ENCODE measurements around the gene TTLL5.
A peak's percentile ranks its signal among the peaks of the same experiment; 100 is the strongest.

TTLL5 gene

DNA sequence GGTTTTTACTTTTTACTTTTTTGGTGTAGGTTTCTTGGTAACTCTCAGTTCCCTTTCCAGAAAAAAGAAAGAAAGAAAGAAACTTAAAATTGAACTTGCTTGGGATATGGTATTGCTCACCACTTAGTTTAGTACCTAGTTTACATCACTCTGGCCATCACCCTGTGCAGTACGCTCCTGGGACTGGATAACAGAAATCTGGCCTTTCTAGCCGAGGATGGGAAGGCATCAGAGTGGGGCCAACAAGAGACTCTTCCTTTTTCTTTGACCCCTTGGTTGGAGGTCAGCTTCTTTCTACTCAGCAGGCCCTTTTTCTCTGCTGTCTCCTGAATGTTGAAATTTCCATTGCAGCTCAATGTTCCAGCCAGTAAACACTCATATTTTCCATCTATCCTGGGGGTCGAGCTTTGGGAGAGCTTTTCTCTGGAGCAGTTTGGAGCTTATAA is 164.1 kb downstream of the TTLL5 start (continued):
- TF ChIP-seq, protein P1, sequence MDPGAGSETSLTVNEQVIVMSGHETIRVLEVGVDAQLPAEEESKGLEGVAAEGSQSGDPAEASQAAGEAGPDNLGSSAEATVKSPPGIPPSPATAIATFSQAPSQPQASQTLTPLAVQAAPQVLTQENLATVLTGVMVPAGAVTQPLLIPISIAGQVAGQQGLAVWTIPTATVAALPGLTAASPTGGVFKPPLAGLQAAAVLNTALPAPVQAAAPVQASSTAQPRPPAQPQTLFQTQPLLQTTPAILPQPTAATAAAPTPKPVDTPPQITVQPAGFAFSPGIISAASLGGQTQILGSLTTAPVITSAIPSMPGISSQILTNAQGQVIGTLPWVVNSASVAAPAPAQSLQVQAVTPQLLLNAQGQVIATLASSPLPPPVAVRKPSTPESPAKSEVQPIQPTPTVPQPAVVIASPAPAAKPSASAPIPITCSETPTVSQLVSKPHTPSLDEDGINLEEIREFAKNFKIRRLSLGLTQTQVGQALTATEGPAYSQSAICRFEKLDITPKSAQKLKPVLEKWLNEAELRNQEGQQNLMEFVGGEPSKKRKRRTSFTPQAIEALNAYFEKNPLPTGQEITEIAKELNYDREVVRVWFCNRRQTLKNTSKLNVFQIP (CRISPR knock-in tag; IDR thresholded peaks at IDR 0.05; ENCODE audit: borderline replicate concordance, low read depth), result no peak
- TF ChIP-seq PPARA (CRISPR knock-in tag; IDR thresholded peaks at IDR 0.05; ENCODE audit: borderline replicate concordance) (no peak), RARB (CRISPR knock-in tag; IDR thresholded peaks at IDR 0.05) (no peak)

DNA sequence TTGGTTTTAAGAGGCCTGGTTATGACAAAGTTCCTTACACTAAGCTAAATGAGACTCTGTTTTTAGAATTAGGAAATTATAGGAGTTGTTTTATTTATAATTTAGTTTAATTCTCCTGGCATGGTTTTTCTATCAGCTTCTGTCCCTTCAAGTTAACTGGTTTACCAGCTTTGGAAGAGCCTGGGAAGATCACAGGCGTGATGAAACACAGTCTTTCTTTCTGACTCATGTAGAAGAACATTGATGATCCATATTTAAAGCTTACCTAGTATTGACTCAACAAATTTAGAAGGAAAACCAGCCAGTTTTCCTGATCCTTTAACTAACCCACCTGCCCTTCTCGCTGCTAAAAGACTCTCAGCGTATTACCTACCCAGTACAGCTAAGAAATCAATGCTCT is 165.6 kb downstream of the TTLL5 start:
- ATAC-seq, result no peak
- TF ChIP-seq ZFP3 (CRISPR knock-in tag; IDR thresholded peaks at IDR 0.05) (no peak), ZNF70 (CRISPR knock-in tag; IDR thresholded peaks at IDR 0.05) (no peak), PPARA (CRISPR knock-in tag; IDR thresholded peaks at IDR 0.05; ENCODE audit: borderline replicate concordance) (no peak)

DNA sequence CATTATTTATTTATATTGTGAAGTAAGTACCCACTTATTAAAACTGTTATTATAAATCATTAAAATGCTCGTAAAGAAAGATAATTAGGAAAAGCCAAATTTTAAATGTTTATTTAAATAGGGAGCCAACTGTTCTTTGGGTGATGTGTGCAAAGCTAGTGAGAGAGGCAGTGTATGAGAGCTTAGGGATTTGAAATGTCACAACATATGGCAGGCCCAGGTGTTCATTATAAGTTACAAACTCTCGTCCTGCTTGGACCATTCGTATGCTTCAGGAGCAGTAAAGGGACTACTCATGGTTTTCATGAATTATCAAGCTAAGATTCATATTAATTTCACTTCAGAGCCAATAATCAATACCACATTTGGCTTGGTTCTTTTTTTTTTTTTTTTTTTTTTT is 166.3 kb downstream of the TTLL5 start:
- no peak for TF ChIP-seq ZNF565 (CRISPR knock-in tag; conservative IDR thresholded peaks at IDR 0.05; ENCODE audit: low read depth)
- no peak for TF ChIP-seq RARB (CRISPR knock-in tag; IDR thresholded peaks at IDR 0.05)
- no peak for TF ChIP-seq ARNTL (CRISPR knock-in tag; IDR thresholded peaks at IDR 0.05; ENCODE audit: borderline replicate concordance, low read depth)
- no peak for TF ChIP-seq TCF4 (CRISPR knock-in tag; IDR thresholded peaks at IDR 0.05; ENCODE audit: borderline replicate concordance)
- TF ChIP-seq PPARA (CRISPR knock-in tag; IDR thresholded peaks at IDR 0.05; ENCODE audit: borderline replicate concordance), result no peak
- no peak for TF ChIP-seq OSR1 (CRISPR knock-in tag; IDR thresholded peaks at IDR 0.05)
- TF ChIP-seq, protein P2, sequence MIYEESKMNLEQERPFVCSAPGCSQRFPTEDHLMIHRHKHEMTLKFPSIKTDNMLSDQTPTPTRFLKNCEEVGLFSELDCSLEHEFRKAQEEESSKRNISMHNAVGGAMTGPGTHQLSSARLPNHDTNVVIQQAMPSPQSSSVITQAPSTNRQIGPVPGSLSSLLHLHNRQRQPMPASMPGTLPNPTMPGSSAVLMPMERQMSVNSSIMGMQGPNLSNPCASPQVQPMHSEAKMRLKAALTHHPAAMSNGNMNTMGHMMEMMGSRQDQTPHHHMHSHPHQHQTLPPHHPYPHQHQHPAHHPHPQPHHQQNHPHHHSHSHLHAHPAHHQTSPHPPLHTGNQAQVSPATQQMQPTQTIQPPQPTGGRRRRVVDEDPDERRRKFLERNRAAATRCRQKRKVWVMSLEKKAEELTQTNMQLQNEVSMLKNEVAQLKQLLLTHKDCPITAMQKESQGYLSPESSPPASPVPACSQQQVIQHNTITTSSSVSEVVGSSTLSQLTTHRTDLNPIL (CRISPR knock-in tag; IDR thresholded peaks at IDR 0.05; ENCODE audit: low read depth), result no peak
- TF ChIP-seq ESRRG (CRISPR knock-in tag; IDR thresholded peaks at IDR 0.05), result no peak
- TF ChIP-seq, protein P3, sequence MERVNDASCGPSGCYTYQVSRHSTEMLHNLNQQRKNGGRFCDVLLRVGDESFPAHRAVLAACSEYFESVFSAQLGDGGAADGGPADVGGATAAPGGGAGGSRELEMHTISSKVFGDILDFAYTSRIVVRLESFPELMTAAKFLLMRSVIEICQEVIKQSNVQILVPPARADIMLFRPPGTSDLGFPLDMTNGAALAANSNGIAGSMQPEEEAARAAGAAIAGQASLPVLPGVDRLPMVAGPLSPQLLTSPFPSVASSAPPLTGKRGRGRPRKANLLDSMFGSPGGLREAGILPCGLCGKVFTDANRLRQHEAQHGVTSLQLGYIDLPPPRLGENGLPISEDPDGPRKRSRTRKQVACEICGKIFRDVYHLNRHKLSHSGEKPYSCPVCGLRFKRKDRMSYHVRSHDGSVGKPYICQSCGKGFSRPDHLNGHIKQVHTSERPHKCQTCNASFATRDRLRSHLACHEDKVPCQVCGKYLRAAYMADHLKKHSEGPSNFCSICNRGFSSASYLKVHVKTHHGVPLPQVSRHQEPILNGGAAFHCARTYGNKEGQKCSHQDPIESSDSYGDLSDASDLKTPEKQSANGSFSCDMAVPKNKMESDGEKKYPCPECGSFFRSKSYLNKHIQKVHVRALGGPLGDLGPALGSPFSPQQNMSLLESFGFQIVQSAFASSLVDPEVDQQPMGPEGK (CRISPR knock-in tag; IDR thresholded peaks at IDR 0.05; ENCODE audit: borderline replicate concordance), result no peak
- TF ChIP-seq ISL1 (CRISPR knock-in tag; IDR thresholded peaks at IDR 0.05), result no peak
- TF ChIP-seq ZFP30 (CRISPR knock-in tag; IDR thresholded peaks at IDR 0.05), result no peak
- TF ChIP-seq ZNF70 (CRISPR knock-in tag; IDR thresholded peaks at IDR 0.05), result no peak
- TF ChIP-seq, protein P1 (CRISPR knock-in tag; IDR thresholded peaks at IDR 0.05; ENCODE audit: borderline replicate concordance, low read depth), result no peak
- no peak for TF ChIP-seq ZNF8 (CRISPR knock-in tag; IDR thresholded peaks at IDR 0.05)
- ATAC-seq, result no peak

DNA sequence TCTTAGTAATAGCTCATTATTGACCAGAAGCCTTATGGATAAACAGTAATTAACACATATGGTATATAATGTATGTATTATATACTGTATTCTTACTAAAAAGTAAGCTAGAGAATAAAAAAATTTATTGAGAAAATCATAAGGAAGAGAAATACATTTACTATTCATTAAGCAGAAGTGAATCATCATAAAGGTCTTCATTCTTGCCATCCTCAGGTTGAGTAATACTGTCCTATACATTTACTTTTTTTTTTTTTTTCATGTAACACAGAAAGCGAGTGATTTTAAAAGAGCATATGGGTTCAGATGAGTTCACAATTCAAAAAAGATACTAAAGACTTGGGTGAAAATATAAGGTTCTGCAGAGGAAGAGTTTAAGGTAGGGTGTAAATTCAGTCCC is 168.3 kb downstream of the TTLL5 start:
- TF ChIP-seq GLIS3 (CRISPR knock-in tag; IDR thresholded peaks at IDR 0.05) (no peak), CSDC2 (CRISPR knock-in tag; IDR thresholded peaks at IDR 0.05) (no peak), PPARA (CRISPR knock-in tag; IDR thresholded peaks at IDR 0.05; ENCODE audit: borderline replicate concordance) (no peak), ZFP3 (CRISPR knock-in tag; IDR thresholded peaks at IDR 0.05) (no peak), ZNF70 (CRISPR knock-in tag; IDR thresholded peaks at IDR 0.05) (no peak), OSR1 (CRISPR knock-in tag; IDR thresholded peaks at IDR 0.05) (no peak)
- TF ChIP-seq, protein P3 (CRISPR knock-in tag; IDR thresholded peaks at IDR 0.05; ENCODE audit: borderline replicate concordance), result no peak
- no peak for ATAC-seq

DNA sequence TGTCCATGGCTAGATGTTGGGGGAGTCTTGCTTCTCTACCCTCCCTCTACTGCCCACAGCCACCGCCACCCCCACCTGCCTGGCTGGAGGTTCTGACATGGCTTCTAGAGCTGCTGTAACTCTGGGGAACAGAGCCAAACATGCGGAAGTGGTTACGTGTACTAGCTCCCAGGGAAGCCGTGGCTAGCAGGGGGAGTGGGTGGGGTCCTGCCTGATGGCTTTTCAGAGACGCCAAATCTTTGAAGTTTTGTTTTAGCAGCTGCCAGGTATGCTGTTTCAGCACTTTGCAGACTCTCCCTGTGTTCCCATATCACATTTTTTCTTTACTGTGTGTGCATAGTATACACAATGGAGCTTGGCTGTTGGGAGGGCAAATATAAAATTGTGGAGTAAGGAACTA is 170.4 kb downstream of the TTLL5 start:
- peak; percentile 38; the same call in 2 of the 3 replicates for ATAC-seq
- TF ChIP-seq, protein P1 (CRISPR knock-in tag; IDR thresholded peaks at IDR 0.05; ENCODE audit: borderline replicate concordance, low read depth), result no peak
- TF ChIP-seq, protein P4, sequence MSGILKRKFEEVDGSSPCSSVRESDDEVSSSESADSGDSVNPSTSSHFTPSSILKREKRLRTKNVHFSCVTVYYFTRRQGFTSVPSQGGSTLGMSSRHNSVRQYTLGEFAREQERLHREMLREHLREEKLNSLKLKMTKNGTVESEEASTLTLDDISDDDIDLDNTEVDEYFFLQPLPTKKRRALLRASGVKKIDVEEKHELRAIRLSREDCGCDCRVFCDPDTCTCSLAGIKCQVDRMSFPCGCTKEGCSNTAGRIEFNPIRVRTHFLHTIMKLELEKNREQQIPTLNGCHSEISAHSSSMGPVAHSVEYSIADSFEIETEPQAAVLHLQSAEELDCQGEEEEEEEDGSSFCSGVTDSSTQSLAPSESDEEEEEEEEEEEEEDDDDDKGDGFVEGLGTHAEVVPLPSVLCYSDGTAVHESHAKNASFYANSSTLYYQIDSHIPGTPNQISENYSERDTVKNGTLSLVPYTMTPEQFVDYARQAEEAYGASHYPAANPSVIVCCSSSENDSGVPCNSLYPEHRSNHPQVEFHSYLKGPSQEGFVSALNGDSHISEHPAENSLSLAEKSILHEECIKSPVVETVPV (CRISPR knock-in tag; IDR thresholded peaks at IDR 0.05), result no peak
- TF ChIP-seq ISL1 (CRISPR knock-in tag; IDR thresholded peaks at IDR 0.05), result no peak
- TF ChIP-seq ARNTL (CRISPR knock-in tag; IDR thresholded peaks at IDR 0.05; ENCODE audit: borderline replicate concordance, low read depth), result no peak
- TF ChIP-seq BACH2 (CRISPR knock-in tag; IDR thresholded peaks at IDR 0.05; ENCODE audit: borderline replicate concordance), result no peak
- no peak for TF ChIP-seq ZFP30 (CRISPR knock-in tag; IDR thresholded peaks at IDR 0.05)
- no peak for TF ChIP-seq OSR1 (CRISPR knock-in tag; IDR thresholded peaks at IDR 0.05)
- TF ChIP-seq ZC3H10 (CRISPR knock-in tag; IDR thresholded peaks at IDR 0.05), result no peak
- TF ChIP-seq SNAI2 (CRISPR knock-in tag; IDR thresholded peaks at IDR 0.05), result no peak
- TF ChIP-seq ZNF8 (CRISPR knock-in tag; IDR thresholded peaks at IDR 0.05), result no peak
- no peak for TF ChIP-seq CSDC2 (CRISPR knock-in tag; IDR thresholded peaks at IDR 0.05)
- TF ChIP-seq ZFP3 (CRISPR knock-in tag; IDR thresholded peaks at IDR 0.05), result no peak

All from SK-N-SH treated with all-trans-retinoic acid at 6 μM for 48 hours (cell line).